Activated CD4-positive, alpha-beta T cell treated with anti-CD3 and anti-CD28 coated beads for 24 hours (primary cell): ENCODE data around the gene PIKFYVE.
"Not testable (repeated sequence)": the region's sequence is repeated elsewhere in the genome, so short reads cannot be mapped to it uniquely, and the experiment has no call there.

Experiments used
- DNase-seq, 2 donors: peaks; one replicate each; pipeline ENCODE4 v3.0.0-alpha.2; 2020; ENCODE audit warnings: low read depth in 2 of 2

PIKFYVE gene

DNA sequence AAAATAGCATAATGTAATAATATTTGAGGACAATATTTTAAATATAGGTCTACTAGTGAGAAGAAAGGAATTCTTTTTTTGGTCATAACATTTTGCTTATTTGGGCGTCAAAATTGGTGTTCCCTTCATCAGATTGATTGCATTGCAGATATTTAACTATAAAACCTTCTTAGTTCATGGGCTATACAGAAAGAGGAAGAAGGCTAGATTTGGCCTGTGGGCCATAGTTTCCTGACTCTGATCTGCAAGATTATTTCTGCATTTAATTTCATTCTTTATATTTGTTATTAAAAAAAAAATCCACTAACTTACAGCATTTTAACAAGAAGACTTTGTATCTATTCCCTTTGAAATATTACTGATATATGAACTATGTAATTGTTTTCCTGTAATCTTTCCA lies 31.9 kb downstream of the PIKFYVE start:
- DNase-seq = no peak

DNA sequence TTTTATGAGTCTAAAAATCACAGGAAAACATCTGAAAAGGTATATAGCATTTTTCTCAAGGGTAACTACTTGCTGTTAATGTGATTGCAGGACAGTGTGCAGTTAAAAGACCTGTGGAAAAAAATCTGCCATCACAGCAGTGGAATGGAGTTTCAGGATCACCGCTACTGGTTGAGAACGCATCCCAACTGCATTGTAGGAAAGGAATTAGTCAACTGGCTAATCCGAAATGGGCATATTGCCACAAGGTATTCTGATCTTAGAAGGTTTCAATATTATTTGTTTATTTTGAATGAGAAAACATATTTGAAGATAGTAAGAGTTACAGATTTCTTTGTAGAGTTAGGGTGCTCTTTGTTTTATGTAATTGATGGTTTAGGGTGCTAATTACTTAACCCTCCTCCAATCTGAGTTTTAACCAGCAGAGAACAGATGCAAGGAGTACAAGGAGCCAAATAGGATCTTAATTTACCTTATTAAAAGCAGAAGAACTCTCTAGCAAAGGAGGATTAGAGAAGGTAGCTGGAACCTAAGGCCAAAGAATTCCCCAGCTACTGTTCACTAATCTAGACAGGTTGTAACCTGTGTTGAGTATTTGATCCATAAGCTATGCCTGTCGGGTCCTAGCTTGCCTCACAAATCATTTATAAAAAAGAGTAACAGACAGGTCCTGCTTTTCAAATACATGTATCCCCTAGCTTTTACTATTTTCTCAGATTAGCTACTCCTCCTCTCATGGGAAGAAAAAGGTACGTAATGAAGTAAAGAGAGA lies 35.0 kb downstream of the PIKFYVE start:
- DNase-seq = no peak

DNA sequence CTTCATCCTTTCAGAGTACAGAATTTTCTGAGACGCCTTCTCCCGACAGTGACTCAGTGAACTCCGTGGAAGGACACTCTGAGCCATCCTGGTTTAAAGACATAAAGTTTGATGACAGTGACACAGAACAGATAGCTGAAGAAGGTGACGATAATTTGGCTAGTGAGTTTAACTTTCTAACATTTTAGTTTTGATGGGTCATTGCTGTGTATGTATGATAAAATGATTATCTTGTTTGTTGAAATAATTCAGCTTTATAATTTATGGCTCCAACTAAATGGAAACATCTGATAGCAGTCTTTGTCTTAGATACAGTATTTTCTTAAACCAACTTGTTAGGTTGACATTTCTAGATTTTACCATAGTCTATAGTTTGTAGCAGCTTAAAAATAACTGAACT lies 38.1 kb downstream of the PIKFYVE start:
- no peak for DNase-seq

DNA sequence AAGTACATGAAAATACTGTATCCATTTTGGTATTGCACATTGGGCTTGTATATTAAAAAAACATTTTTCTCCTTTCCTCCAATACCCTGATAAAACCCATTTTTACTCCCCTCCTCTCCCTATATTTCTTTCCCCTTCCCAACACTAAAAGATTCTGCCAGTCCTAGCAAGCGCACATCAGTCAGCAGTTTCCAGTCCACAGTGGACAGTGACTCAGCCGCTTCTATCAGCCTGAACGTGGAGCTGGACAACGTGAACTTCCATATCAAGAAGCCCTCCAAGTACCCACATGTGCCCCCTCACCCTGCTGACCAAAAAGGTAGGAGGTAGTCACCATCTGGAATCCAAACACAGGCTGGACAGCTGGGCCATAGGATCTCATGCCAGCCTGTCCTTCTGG lies 38.6 kb downstream of the PIKFYVE start:
- DNase-seq = no peak

DNA sequence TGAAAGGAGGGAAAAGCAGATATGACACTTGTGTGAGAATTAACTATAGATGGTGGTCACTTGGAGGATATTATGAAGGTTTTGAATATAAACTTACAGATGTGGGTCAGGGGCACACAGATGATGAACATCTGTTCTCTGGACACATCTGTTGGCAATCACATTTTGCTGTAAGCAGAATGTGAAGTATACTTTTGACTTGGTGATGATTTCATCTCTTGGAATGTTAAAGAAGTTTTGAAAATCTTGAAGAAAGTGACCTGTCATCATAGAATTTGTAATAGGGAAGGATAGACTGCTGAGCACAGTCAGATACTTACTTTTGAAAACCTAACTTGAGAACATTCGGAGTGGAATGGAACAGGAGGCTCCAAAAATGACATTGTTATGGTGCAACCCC lies 40.2 kb downstream of the PIKFYVE start:
- no peak for DNase-seq

DNA sequence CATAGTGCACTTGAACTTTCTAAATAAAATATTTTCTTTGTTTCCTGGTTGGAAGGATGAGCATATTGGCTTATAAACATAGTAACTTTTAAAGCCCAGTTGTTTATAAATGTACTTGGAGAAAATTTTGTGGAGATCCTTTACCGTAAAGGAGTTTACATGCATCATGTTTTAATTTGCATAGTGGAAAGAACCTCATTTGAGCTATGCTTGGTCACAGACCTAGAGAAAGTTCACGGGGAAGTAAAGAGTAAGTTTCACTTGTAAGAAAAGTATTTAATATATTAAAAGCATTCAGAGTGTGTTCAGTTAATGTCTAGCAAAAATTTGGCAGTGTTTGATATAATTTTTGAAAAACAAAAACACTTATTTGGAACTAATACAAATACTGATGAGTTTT lies 45.3 kb downstream of the PIKFYVE start:
- DNase-seq = no peak

DNA sequence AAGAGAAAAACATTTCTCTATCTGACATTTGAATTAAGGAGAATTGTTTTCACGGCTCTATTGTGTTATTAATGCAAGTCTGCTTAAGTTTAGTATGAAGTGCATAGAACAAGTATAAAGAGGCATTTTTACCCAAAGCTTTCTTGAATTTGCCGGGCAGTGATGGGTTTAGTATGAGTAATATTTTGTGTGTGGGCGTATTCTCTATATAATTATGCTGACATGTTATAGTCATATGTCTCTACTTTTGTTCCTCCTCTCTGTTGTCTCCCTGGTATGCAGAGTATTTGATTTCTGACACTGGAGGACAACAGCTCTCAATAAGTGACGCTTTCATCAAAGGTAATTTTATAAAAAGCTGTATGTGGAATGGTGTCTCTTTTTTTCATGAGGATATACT lies 45.9 kb downstream of the PIKFYVE start:
- DNase-seq = no peak

DNA sequence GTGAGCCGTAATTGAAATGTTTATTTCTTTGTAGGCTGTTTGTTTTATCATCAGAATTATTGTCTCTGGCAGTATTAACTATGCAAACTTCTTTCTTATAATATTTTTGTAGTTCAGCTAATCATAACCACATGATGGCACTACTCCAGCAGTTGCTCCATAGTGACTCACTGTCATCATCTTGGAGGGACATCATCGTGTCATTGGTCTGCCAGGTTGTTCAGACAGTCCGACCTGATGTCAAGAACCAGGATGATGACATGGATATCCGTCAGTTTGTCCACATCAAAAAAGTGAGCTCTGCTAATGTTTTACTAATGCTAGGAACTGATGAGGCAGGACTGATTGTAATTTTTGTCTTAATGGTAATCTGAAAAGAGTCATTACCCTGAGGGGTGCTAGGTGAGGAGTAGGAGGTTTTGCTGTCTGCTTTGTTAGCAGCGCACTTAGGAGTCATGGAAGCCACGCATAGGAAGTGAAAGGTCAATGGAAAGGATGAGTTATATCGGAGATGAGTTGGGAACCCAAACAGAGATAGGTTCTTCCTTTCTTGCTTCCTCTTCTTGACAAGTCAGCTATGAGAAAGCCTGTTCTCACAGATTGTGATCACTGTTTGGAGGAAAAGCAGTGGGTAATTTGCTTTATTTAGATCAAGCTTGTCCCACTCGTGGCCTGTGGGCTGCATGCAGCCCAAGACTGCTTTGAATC lies 49.2 kb downstream of the PIKFYVE start:
- no peak for DNase-seq

DNA sequence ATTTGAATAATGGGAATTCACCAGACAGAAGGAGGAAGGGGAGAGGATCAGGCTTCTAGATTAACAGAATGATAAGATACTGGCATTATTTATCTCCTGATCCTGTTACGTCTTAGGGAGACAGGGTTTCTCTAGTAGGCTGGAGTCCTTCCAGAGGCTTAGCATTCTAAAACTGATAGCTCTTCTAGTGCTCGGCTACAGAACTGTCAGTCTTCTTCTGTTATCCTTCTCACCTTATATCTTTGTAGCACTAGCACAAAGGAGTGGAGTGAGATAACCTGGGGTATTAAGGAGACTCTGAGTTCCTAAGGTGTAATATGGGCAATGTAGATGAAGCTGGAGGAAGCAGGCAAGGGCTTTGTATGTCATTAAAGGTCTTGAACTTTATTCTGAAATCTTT lies 52.1 kb downstream of the PIKFYVE start:
- DNase-seq = no peak

DNA sequence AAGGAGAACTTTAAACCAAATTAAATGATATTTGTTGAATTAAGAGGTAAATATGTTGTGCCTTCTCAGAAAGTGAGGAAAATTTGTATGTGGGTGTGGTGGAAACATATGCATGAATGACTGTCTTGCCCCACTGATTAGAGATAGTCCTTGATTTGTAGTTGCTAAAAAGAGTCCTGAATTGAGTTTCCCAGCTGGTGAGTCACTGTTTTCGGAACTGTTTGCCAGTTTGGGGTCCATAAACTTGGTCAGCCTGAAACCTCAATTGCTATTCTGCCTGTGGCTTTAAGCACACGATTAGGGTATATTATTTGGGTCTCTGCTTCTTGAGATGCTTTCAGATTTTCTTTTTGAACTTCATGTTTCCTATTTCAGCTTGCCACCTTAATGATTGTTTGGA lies 53.3 kb downstream of the PIKFYVE start:
- DNase-seq = no peak

DNA sequence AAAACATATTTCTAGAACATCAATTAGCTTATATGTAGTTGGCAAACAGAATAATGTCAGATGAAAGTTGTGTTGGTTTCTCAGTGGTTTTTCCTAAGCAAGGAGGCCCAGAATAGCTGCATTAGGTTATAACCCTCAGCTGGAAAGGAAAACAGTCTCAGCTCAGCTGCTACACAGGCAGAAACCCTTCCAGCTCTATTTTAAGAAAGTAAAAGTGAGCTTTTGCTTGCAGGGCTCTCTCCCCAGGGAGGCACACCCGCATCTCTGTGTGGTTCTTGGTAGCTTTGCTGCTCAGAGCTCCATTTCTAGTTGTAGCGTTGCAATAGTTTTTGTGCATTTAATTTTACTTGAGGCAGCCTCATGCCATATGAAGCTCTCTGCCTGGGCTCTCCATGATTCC lies 54.6 kb downstream of the PIKFYVE start:
- no peak for DNase-seq

DNA sequence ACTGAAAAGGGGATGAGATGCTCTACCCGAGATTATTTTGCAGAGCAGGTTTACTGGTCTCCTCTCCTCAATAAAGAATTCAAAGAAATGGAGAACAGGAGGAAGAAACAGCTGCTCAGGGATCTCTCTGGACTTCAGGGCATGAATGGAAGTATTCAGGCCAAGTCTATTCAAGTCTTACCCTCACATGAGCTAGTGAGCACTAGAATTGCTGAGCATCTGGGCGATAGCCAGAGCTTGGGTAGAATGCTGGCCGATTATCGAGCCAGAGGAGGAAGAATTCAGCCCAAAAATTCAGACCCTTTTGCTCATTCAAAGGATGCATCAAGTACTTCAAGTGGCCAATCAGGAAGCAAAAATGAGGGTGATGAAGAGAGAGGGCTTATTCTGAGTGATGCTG lies 60.0 kb downstream of the PIKFYVE start:
- DNase-seq = no peak

DNA sequence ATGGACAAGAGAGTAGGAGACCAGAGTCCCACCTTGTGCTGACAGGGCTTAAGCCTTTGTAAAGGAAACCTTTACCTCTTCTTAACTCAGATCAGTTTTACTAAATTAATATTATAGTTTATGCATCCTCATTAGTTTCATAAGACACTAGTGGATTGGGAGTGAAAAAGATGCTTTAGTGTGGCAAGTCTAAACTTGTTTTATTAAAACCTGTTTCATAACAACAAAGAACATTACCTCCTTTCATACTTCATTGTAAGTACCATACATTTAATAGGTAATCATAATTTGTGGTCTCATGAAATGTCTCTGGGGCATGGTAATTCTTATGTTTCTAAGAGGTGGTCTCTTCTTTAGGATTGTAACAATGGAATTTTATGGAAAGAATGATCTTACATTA lies 63.4 kb downstream of the PIKFYVE start:
- no peak for DNase-seq

DNA sequence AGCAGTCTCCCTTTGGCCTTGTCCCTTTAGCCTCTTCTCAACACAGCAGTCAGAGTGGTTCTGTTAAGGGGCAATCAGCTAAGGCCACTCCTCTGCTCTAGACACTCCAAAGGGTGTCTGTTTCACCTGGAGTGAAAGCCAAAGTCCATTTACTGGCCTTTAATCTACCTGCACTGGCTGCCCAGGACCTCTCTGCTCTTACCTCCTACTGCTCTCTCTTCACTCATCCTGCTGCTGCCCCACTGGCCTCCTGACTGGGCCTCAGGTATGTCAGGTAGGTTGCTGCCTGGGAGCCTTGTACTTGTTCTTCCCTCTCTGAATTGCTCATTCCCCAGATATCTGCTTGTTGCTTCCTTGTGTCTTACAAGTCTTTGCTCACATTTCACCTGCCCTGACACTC lies 68.2 kb downstream of the PIKFYVE start:
- no peak for DNase-seq

DNA sequence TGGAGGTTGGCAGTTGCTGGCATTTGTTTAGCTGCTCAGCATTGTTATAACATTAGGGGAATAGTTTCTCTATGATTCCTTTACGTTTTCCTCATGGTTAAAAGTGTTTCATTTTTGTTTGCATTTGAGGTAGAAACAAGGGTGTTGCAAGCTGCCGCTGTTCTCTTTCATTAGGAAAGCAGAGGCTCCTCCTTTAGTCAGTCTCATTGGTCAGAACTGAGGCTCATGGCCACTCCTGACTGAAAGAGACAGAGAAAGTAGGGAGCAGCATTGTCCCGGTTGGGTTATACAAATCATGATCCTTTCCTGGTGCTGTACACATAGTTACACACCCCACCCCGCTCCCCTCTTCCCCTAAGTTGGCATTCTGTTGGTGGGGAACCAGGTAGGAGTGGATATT lies 80.7 kb downstream of the PIKFYVE start:
- no peak for DNase-seq

DNA sequence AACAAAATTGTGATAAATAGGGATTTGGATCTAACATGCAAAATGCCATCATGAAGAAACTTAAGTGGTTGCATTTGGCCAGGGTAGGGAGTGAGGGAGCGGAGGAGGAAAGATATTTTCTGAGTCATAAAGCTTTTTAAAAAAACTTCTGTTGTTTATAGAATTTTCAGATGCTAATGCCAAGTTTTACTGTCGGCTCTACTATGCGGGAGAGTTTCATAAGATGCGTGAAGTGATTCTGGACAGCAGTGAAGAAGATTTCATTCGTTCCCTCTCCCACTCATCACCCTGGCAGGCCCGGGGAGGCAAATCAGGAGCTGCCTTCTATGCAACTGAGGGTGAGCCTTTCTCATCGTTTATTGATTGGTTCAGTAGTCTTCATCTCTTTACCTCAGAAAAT lies 84.6 kb downstream of the PIKFYVE start:
- DNase-seq = no peak

DNA sequence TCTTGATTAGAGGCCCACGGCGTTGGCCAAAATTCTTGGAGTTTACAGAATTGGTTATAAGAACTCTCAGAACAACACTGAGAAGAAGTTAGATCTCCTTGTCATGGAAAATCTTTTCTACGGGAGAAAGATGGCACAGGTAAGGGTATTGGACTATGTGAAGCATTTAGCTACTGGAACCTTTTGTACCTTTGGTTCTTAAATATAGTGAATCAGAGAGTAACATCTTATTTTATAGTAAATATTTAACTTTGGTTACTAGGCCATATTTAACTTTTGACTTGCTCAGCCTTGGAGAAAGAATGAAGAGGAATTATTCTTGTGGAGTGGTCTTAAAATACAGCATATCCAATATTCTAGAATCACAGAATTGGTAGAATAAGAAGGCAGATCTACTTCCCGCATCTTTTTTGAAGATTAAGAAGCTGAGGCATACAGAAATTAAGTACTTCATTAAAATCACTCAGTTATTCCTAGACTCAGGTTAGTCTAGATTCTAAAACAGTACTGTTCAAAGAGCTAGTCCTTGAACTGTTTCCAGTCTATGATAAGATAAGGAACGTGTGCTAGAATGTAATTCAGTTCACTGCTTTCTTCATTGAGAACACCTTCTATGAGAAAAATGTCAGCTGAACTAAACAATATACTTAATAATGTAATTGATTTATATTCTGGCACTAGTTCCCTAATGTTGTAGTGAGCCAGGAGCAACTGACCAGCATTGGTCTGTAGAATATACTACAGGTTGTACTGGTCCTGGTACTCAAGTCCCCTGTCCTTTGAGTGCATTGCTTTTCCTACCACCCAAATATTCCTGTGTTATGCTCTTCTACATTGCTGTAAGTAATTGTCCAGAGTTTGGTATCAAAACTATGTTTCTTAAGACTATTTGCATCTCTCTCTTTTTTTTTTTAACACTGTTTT lies 86.9 kb downstream of the PIKFYVE start:
- DNase-seq = no peak

DNA sequence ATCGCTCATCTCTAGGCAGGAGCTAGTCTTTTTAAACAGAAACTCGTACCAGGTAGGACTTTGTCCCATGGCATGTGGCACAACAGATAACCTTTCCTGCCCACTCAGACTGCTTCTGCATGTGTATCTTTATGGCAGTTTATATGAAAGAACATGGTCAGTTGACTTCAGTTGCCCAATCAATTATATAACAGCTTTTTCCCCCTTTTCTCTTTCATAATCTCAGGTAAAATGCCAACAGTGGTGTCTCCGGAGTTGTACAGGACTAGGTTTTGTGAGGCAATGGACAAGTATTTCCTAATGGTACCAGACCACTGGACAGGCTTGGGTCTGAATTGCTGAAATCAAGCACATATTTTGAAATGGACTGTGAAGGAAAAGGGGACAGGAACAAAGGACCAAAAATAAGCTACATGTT lies 88.9 kb downstream of the PIKFYVE start:
- DNase-seq = no peak

DNA sequence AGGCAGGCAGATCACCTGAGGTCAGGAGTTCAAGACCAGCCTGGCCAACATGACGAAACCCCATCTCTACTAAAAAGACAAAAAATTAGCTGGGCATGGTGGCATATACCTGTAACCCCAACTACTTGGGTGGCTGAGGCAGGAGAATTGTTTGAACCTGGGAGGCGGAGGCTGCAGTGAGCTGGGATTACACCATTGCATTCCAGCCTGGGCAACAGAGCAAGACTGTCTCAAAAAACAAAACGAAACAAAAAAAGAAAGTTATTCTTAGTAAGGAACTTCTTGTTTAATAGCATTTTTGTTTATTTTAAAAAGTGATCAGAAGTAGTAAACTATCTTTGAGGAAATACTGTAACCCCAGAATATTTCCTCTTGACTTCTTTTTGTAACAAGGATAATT lies 90.4 kb downstream of the PIKFYVE start:
- DNase-seq = not testable (repeated sequence)

DNA sequence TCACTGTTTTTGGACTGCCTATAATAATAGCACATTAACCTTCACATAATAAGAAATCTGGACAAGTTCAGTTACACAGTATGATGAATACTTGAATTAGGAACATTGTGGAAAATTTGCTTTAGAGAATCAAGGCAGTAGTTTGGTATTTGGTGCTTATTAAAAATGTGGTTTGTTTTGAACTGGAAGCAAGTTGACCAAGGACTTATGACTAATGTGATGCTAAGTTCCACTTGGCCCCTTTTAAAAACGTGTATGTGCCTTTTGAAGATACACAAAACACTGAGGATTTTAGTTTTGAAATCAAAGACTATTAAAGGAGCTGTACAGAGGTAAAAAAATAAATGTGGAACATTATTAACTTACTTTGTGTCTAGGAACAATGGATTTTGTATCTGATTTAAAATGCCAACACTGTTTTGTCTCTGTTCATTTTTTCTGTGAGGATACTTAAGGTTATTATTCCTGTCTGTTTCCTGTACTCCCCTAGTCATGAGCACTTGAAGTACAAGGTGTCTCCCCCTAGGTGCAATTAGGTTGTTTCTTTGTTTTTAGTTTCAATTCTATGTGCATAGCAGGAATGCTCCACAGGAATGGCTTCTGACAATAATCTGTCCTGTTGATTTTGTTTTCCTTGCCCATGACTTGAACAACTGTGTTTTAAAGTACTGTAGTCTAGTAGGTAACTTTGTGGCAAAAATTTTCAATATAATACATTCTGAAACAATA lies 91.0 kb downstream of the PIKFYVE start:
- no peak for DNase-seq

DNA sequence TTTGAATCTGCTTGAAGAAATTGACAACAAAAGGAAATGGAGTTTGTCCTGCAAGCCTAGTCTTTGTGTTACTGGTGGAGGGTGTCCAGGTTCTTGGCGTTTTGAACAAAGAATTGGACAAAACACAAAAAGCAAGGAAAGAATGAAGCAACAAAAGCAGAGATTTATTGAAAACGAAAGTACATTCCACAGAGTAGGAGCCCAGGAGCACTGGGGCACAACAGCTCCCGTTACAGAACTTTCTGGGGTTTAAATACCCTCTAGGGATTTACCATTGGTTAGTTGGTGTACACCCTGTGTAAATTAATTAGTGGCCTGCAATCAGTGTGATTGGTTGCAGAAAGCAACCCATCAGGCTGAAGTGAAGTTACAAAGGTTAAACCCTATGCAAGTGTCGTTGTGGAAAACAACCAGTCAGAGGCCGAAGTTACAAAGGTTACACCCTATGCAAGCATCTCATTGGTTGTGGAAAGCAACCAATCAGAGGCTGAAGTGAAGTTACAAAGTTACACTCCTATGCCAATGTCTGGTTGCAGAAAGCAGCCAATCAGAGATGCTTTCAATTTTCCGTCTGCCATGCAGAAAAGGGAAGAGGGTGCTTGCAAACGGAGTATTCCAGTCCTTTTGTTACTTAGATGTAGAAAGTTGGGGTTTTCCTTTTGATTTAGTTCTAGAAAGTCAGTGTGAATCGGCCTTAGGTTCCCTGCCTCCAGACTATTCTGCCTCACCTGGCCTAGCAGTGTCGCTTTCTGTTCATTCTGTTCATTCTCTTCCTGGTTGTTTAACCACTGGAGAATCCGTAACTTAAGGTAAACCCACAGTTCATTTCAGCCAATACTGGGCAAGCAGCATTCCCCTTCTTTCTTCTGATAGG lies 92.9 kb downstream of the PIKFYVE start:
- DNase-seq = no peak
